Parathyroid adenoma (tissue), 2 donors: ENCODE results near the gene PTGES2.

Experiments
- H2AFZ ChIP-seq: fragments of 300-600 bp; sonication (generic); one replicate; pipeline ENCODE4 v1.7.0; 2017; ENCODE audit warnings: antibody characterized with exemption, mild to moderate bottlenecking
- H3K27ac ChIP-seq: fragments of 300-600 bp; sonication (generic); one replicate; pipeline ENCODE4 v1.7.0; 2017
- H3K27me3 ChIP-seq: fragments of 300-600 bp; sonication (generic); one replicate; pipeline ENCODE4 v1.7.0; 2017; ENCODE audit warnings: low read length; ENCODE audit not compliant: control insufficient read depth, insufficient read depth
- H3K36me3 ChIP-seq: fragments of 300-600 bp; sonication (generic); one replicate; pipeline ENCODE4 v1.7.0; 2017; ENCODE audit warnings: low read length; ENCODE audit not compliant: control insufficient read depth, insufficient read depth
- H3K4me1 ChIP-seq: fragments of 300-600 bp; sonication (generic); one replicate; pipeline ENCODE4 v1.7.0; 2017; ENCODE audit warnings: control low read depth
- H3K4me2 ChIP-seq: fragments of 300-600 bp; sonication (generic); one replicate; pipeline ENCODE4 v1.7.0; 2017; ENCODE audit warnings: low read length
- H3K4me3 ChIP-seq: fragments of 300-600 bp; sonication (generic); one replicate; pipeline ENCODE4 v1.7.0; 2017; ENCODE audit warnings: low read depth, low read length
- H3K79me2 ChIP-seq: fragments of 300-600 bp; sonication (generic); one replicate; pipeline ENCODE4 v1.7.0; 2017; ENCODE audit warnings: control low read depth
- H3K9ac ChIP-seq: fragments of 300-600 bp; sonication (generic); one replicate; pipeline ENCODE4 v1.7.0; 2017; ENCODE audit warnings: mild to moderate bottlenecking
- H3K9me3 ChIP-seq: fragments of 300-600 bp; sonication (generic); one replicate; pipeline ENCODE4 v1.7.0; 2017; ENCODE audit warnings: low read length; ENCODE audit not compliant: control insufficient read depth
- CTCF ChIP-seq: fragments of 300-600 bp; sonication (generic); IDR thresholded peaks from one replicate; pipeline ENCODE4 v1.7.0; 2017; ENCODE audit warnings: antibody characterized with exemption, mild to moderate bottlenecking
- donor health status: primary hyperparathyroidism.

The PTGES2 gene

DNA sequence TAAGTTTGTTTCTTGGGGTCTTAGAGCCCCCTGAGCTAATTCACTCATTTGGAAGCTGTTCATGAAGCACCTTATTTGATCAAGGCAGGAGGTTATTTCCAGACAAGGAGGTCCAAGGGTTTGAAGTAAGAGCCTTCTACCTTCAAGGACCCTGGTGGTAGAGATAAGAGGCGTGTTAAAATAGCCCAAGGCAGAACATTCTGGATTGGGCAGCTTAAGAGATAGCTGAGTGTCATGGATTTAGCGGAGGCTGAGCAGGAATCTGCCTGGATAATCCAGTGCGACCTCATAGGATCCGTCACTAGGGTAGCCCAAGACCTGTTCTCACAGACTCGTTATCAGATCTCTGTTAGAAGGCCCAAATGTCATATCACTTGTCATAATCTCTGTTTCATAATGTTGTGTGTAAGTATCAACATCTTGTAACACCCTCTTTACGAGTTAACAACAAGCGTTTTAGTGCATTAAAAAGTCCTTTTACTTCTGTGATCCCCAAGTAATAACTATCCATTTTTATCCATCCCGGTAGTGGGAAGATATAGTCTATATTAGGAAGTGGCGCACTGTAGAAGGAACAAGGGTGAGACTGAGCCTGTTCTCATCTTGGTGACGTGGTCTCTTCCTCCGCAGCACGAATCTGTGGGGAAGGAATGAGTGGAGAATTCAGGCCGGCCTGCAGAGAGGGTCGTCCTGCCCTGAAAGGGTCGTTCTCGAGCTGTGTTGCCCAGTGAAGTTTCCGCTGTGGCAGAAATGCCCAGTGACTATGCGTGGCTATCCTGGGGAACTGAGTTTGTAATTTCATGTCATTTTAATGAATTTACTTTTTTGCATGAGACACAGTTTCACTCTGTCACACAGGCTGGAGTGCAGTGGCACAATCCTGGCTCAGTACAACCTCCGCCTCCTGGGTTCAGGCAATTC is 30.7 kb downstream of the PTGES2 start:
- Histone ChIP-seq H3K36me3 (no peaks in the 10 kb centered on the region), H3K4me3 (no peak overlapping the region), H2AFZ (no peak overlapping the region), H3K4me2 (no peak overlapping the region), H3K27ac (peak overlapping the region; percentile 19), H3K79me2 (peaks cover 32% of the 10 kb centered on the region), H3K9ac (no peak overlapping the region), H3K4me1 (peaks cover 35% of the 10 kb centered on the region), H3K9me3 (no peaks in the 10 kb centered on the region), H3K27me3 (no peaks in the 10 kb centered on the region)
- no peak for TF ChIP-seq CTCF

DNA sequence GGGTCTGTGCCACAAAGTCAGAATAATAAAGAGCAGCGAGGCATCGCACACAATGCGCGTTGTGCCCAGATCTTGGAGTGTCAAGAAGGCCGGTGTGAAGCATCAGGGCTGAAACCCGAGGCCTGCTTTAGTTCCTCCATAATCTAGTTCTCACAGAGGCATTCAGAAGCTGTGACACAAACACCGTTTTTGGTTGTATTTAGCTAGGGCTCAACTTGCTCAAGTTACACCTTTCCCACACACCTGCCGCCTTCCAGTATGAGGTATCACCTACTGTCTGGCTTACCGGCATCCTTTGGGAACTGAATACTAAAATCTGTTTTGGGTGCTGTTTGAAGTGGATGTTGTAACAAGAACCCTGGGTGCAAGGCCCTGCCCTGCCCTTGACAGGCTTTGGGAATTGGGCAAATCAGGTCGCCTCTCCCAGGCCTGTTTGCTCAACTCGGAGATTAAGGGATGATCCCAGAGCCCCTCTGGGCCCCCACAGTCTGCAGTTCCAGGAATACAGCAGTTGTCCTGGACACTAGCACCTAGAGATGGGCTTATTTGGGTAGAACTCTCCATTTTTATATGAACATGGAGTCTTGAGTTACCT is 32.5 kb downstream of the PTGES2 start:
- peak overlapping the region; percentile 19 for H3K4me3 ChIP-seq
- peak overlapping the region; percentile 88 for H3K27ac ChIP-seq
- H3K9ac ChIP-seq, result no peak overlapping the region
- peaks cover 33% of the 10 kb centered on the region for H3K4me1 ChIP-seq
- H3K36me3 ChIP-seq, result no peaks in the 10 kb centered on the region
- no peak overlapping the region for H2AFZ ChIP-seq
- H3K27me3 ChIP-seq, result no peaks in the 10 kb centered on the region
- H3K9me3 ChIP-seq, result no peaks in the 10 kb centered on the region
- H3K4me2 ChIP-seq, result peak overlapping the region; percentile 45
- no peak for TF ChIP-seq CTCF
- H3K79me2 ChIP-seq, result peaks cover 39% of the 10 kb centered on the region

GRCh38 chr9:128094166-128094949 is 33.2 kb downstream of the PTGES2 start:
- Histone ChIP-seq H3K4me2 (peak overlapping the region; percentile 45), H2AFZ (no peak overlapping the region), H3K36me3 (no peaks in the 10 kb centered on the region), H3K4me1 (peaks cover 31% of the 10 kb centered on the region), H3K27me3 (no peaks in the 10 kb centered on the region), H3K9me3 (no peaks in the 10 kb centered on the region), H3K27ac (peak overlapping the region; percentile 88), H3K9ac (no peak overlapping the region), H3K79me2 (peaks cover 41% of the 10 kb centered on the region), H3K4me3 (peak overlapping the region; percentile 19)
- TF ChIP-seq CTCF, result no peak

- Histone ChIP-seq H3K9ac (no peak overlapping the region), H3K9me3 (no peaks in the 10 kb centered on the region), H3K4me1 (peaks cover 23% of the 10 kb centered on the region), H2AFZ (no peak overlapping the region), H3K4me3 (no peak overlapping the region), H3K27me3 (no peaks in the 10 kb centered on the region), H3K4me2 (no peak overlapping the region), H3K79me2 (peaks cover 50% of the 10 kb centered on the region), H3K36me3 (no peaks in the 10 kb centered on the region), H3K27ac (peak overlapping the region; percentile 88)
- TF ChIP-seq CTCF, result no peak
Observed at GRCh38 chr9:128093011-128093410, 34.5 kb downstream of the PTGES2 start.
